Esophagus mucosa (tissue), 1 donor: Measurements from ENCODE around the gene AMOTL2. TPM values are rescaled to one million over a fixed set of nuclear protein-coding genes. Genes with fewer than 3 reads are reported as not detected.

Source experiments
- ATAC-seq: fragments of 200-7000 bp; cut with Tn5 transposase; one replicate; pipeline ENCODE4 v1.9.1; 2020
- total RNA-seq: library from RNA; stranded (reverse); gene quantifications from one replicate; pipeline ENCODE4 v1.2.4, GENCODE V29; 2023
- donor health status: DM: yes; HTN: yes; CAD: no.

The AMOTL2 gene
- total RNA-seq, result 33.2 TPM

GRCh38 chr3:134374105-134374790, at the start of gene AMOTL2:
Gene AMOTL2 (minus strand): TSS chr3:134374447. CDS start chr3:134371433, 3,014 bp downstream.
- peak; percentile 86 for ATAC-seq

- no peak for ATAC-seq
These were observed 48.9 kb upstream of the AMOTL2 start for GRCh38 chr3:134423153-134423552.

- ATAC-seq, result no peak
These were observed 45.7 kb upstream of the AMOTL2 start for GRCh38 chr3:134419960-134420321.

GRCh38 chr3:134419214-134419959, 45.1 kb upstream of the AMOTL2 start:
- ATAC-seq, result no peak

GRCh38 chr3:134409041-134409440, 34.8 kb upstream of the AMOTL2 start:
- ATAC-seq, result no peak

- ATAC-seq, result no peak
These were observed 33.0 kb upstream of the AMOTL2 start for GRCh38 chr3:134407239-134407625.

- peak; percentile 10 for ATAC-seq
These were observed 32.3 kb upstream of the AMOTL2 start for GRCh38 chr3:134406331-134407238.

- ATAC-seq, result no peak
These were observed 30.2 kb upstream of the AMOTL2 start for GRCh38 chr3:134404366-134404885.

GRCh38 chr3:134397755-134398154, 23.5 kb upstream of the AMOTL2 start:
- ATAC-seq, result no peak

- ATAC-seq, result no peak
These were observed 20.9 kb upstream of the AMOTL2 start for GRCh38 chr3:134395103-134395502.

- no peak for ATAC-seq
These were observed 20.1 kb upstream of the AMOTL2 start for GRCh38 chr3:134394380-134394779.

GRCh38 chr3:134393074-134393473, 18.8 kb upstream of the AMOTL2 start:
- ATAC-seq, result no peak

- no peak for ATAC-seq
These were observed 18.2 kb upstream of the AMOTL2 start for GRCh38 chr3:134392336-134392983.

- ATAC-seq, result no peak
These were observed 15.6 kb upstream of the AMOTL2 start for GRCh38 chr3:134389865-134390264.

- ATAC-seq, result no peak
These were observed 14.7 kb upstream of the AMOTL2 start for GRCh38 chr3:134388788-134389485.

- ATAC-seq, result no peak
These were observed 14.0 kb upstream of the AMOTL2 start for GRCh38 chr3:134388292-134388691.

GRCh38 chr3:134387293-134387692, 13.0 kb upstream of the AMOTL2 start:
- ATAC-seq, result no peak

- no peak for ATAC-seq
These were observed 10.7 kb upstream of the AMOTL2 start for GRCh38 chr3:134384963-134385362.

GRCh38 chr3:134381831-134382442, 7.7 kb upstream of the AMOTL2 start:
- ATAC-seq, result peak; percentile 99

GRCh38 chr3:134381076-134381475, 6.8 kb upstream of the AMOTL2 start:
- no peak for ATAC-seq

- no peak for ATAC-seq
These were observed 6.0 kb upstream of the AMOTL2 start for GRCh38 chr3:134380249-134380648.
